Measurements from ENCODE around the gene COL4A6. TPM values are rescaled to one million over a fixed set of nuclear protein-coding genes. Genes with fewer than 3 reads are reported as not detected.

Gene COL4A6
- total and polyA plus RNA-seq, 10 of the 15 experiments (the other 5 are each of a cell fraction or from before 2014, with no cell fraction given): 0.02 to 0.56 (median 0.05) TPM; not detected in 3

- no TSS peak for BruUV-seq (replicated peaks)
- no peaks in the 10 kb centered on the region for H3K79me2 ChIP-seq (ENCODE audit: control insufficient read depth, insufficient read depth, low read length)
- in situ Hi-C loops (cut with MboI) (no loop called here), intact Hi-C loops (cut with micrococcal nuclease; ENCODE audit: unreplicated experiment) (no loop called here)
- ChIA-PET RAD21 (ENCODE audit: unreplicated experiment) (interaction anchor here (0.8 to 3.3 kb wide), 3 partner anchors 30 to 1084 kb away, joined by 3 to 19 read pairs (median 5); no protein-coding TSS in a partner anchor), SMC1A (ENCODE audit: uncharacterized antibody, unreplicated experiment) (interaction anchor here (0.7 to 2.3 kb wide), 4 partner anchors 13 to 127 kb away, joined by 3 to 16 read pairs (median 5); no protein-coding TSS in a partner anchor), POLR2A (no interaction called here), CTCF (interaction anchor here (0.7 to 4.2 kb wide), 5 partner anchors 15 to 219 kb away, joined by 3 to 27 read pairs (median 4); no protein-coding TSS in a partner anchor)
- no peak for DNase-seq (ENCODE audit: low read depth, low spot score)
- no peak overlapping the region for H3K27ac ChIP-seq (ENCODE audit: control insufficient read depth, insufficient read depth)
- no peaks in the 10 kb centered on the region for H3K36me3 ChIP-seq (ENCODE audit: control insufficient read depth in 2 of 2, insufficient read depth in 2 of 2, low read length in 1 of 2)
- no peak for FAIRE-seq
- no peak overlapping the region for H3K9ac ChIP-seq (ENCODE audit: control insufficient read depth, insufficient read depth, low read length)
- no peak overlapping the region for H3K4me2 ChIP-seq (ENCODE audit: control insufficient read depth, insufficient read depth)
- H3K4me1 ChIP-seq (ENCODE audit: control insufficient read depth, insufficient read depth, low read length): no peaks in the 10 kb centered on the region
- H2AFZ ChIP-seq (ENCODE audit: control insufficient read depth, low read depth, low read length): no peak overlapping the region
- H3K9me3 ChIP-seq (replicated peaks; ENCODE audit: control insufficient read depth, insufficient read depth, low read length): no peaks in the 10 kb centered on the region
- 95% methylated on average over 1 of the region's 1 CpG for WGBS (ENCODE audit: insufficient coverage, insufficient replicate concordance, low lambda C conversion rate, missing lambda C conversion rate)
- ATAC-seq: no peak
- H3K27me3 ChIP-seq (replicated peaks in 1 of 2; ENCODE audit: control insufficient read depth in 2 of 2, insufficient read depth in 2 of 2, low read length in 1 of 2): no peaks in the 10 kb centered on the region; a peak in 3 of 4 replicates
- TF ChIP-seq SIN3A (IDR thresholded peaks at IDR 0.05; ENCODE audit: low read depth, low read length) (no peak), BACH1 (IDR thresholded peaks at IDR 0.05; ENCODE audit: borderline replicate concordance) (no peak), CUX1 (IDR thresholded peaks at IDR 0.05; ENCODE audit: insufficient replicate concordance, low read depth, low read length) (no peak), SMARCA5 (IDR thresholded peaks at IDR 0.05) (no peak), GABPA (IDR thresholded peaks at IDR 0.05; ENCODE audit: low read depth) (no peak), HDGF (IDR thresholded peaks at IDR 0.05) (no peak), CHD2 (IDR thresholded peaks at IDR 0.05; ENCODE audit: borderline replicate concordance, low read depth, low read length) (no peak), TCF7 (IDR thresholded peaks at IDR 0.05; ENCODE audit: borderline replicate concordance) (no peak), RFX5 (IDR thresholded peaks at IDR 0.05; ENCODE audit: low read depth, low read length) (no peak), PBX3 (IDR thresholded peaks at IDR 0.05; ENCODE audit: insufficient replicate concordance, low read depth, low read length) (no peak), RELA (IDR thresholded peaks at IDR 0.05; ENCODE audit: borderline replicate concordance, partially characterized antibody) (no peak), POLR2AphosphoS2 (IDR thresholded peaks at IDR 0.05; ENCODE audit: low read depth, low read length) (no peak), NFYB (IDR thresholded peaks at IDR 0.05; ENCODE audit: insufficient read depth, low read depth, low read length) (no peak), ETV6 (conservative IDR thresholded peaks at IDR 0.05 in 1 of 2, IDR thresholded peaks at IDR 0.05 in 1 of 2; ENCODE audit: borderline replicate concordance in 1 of 2, low read depth in 1 of 2) (no peak), IKZF2 (IDR thresholded peaks at IDR 0.05) (no peak)
- no peak overlapping the region for H3K4me3 ChIP-seq
- no peaks in the 10 kb centered on the region for H4K20me1 ChIP-seq (ENCODE audit: control insufficient read depth, insufficient read depth)
These were observed 138.5 kb downstream of the COL4A6 start for GRCh38 chrX:108299704-108300103.
